Vagina (tissue), 2 donors: ENCODE results near the gene KRTAP10-1.

Experiments
- CTCF ChIP-seq, 3 experiments: fragments of 450-650 bp in 2 of 3; fragments of 200-600 bp in 1 of 3; sonication (generic) in 1 of 3; IDR thresholded peaks; one replicate each; pipeline ENCODE4 v1.5.1; 2017 to 2019; ENCODE audit warnings: antibody characterized with exemption in 3 of 3, mild to moderate bottlenecking in 2 of 3, moderate library complexity in 2 of 3
- POLR2AphosphoS5 ChIP-seq, 2 donors: sonication (generic); formaldehyde crosslinking; IDR thresholded peaks; one replicate each; pipeline ENCODE4 v1.9.0; 2017; ENCODE audit warnings: antibody characterized with exemption in 2 of 2, mild to moderate bottlenecking in 2 of 2, low read depth in 1 of 2; ENCODE audit not compliant: insufficient read depth in 1 of 2

GRCh38 chr21:44496564-44497550, 43.1 kb downstream of the KRTAP10-1 start:
- TF ChIP-seq CTCF (IDR thresholded peaks at IDR 0.05) (no peak), POLR2AphosphoS5 (IDR thresholded peaks at IDR 0.05; ENCODE audit: insufficient read depth in 1 of 2, low read depth in 1 of 2) (no peak)
